ENCODE data around the gene GABPB1. TPM values are rescaled to one million over a fixed set of nuclear protein-coding genes. Genes with fewer than 3 reads are reported as not detected.
A peak's percentile ranks its signal among the peaks of the same experiment; 100 is the strongest.
"Not testable (repeated sequence)": the region's sequence is repeated elsewhere in the genome, so short reads cannot be mapped to it uniquely, and the experiment has no call there.

GABPB1 gene
- 22.9 TPM for polyA plus RNA-seq (2013, experiment 1 of 2)
- polyA plus RNA-seq (2013, experiment 2 of 2), result 23.4 TPM

GRCh38 chr15:50354838-50355618, at the start of gene GABPB1:
Gene GABPB1 (minus strand): TSS chr15:50355198. CDS start chr15:50309798, 45,400 bp downstream.
- Histone ChIP-seq H2BK15ac (ENCODE audit: low read length) (peak within 1 kb of the TSS; percentile 78), H3K23ac (ENCODE audit: low read depth, low read length, poor library complexity) (peak within 1 kb of the TSS; percentile 97), H3K14ac (ENCODE audit: low read length) (peak within 1 kb of the TSS; percentile 98), H3K9me3 (replicated peaks in 1 of 2; ENCODE audit: control insufficient read depth in 2 of 2, insufficient read depth in 1 of 2, low read depth in 1 of 2, low read length in 2 of 2) (peaks cover 0 to 6% of the 10 kb centered on the region in 2 donors), H3K79me1 (ENCODE audit: low read depth, low read length) (no peaks in the 10 kb centered on the region), H3K27ac (replicated peaks; ENCODE audit: low read length) (peak within 1 kb of the TSS; percentile 99), H3K9ac (ENCODE audit: low read depth, low read length, poor library complexity) (peak within 1 kb of the TSS; percentile 95), H2BK12ac (ENCODE audit: low read length) (no peak within 1 kb of the TSS), H3K4ac (ENCODE audit: low read length) (peak within 1 kb of the TSS; percentile 97), H3K18ac (ENCODE audit: low read length) (peak within 1 kb of the TSS; percentile 100), H3K27me3 (ENCODE audit: control insufficient read depth in 3 of 3, insufficient read depth in 3 of 3, low read depth in 1 of 3, low read length in 3 of 3) (no peaks in the 10 kb centered on the region), H3K4me2 (ENCODE audit: insufficient read depth, low read length, poor library complexity, severe bottlenecking) (peak within 1 kb of the TSS; percentile 66), H3K4me3 (ENCODE audit: low read length in 2 of 2) (peak within 1 kb of the TSS; percentile 91 to 100), H2BK120ac (ENCODE audit: low read depth, low read length) (peak within 1 kb of the TSS; percentile 76), H3K36me3 (replicated peaks in 1 of 2; ENCODE audit: control insufficient read depth in 2 of 2, insufficient read depth in 2 of 2, low read length in 2 of 2) (peaks cover 6 to 63% of the 10 kb centered on the region in 2 donors), H2BK5ac (ENCODE audit: low read length) (peak within 1 kb of the TSS; percentile 100), H3K4me1 (ENCODE audit: control insufficient read depth in 2 of 2, insufficient read depth in 1 of 2, low read depth in 1 of 2, low read length in 2 of 2) (peaks cover 4 to 7% of the 10 kb centered on the region in 2 donors), H4K8ac (ENCODE audit: low read depth, low read length) (peak within 1 kb of the TSS; percentile 76), H2AFZ (ENCODE audit: low read length) (peak within 1 kb of the TSS; percentile 86), H2AK5ac (ENCODE audit: low read depth, low read length) (peak within 1 kb of the TSS; percentile 88), H4K91ac (ENCODE audit: low read depth, low read length, poor library complexity) (peak within 1 kb of the TSS; percentile 89)
- no CpG with 5 or more reads among the region's 70 CpGs for WGBS, 2 donors (ENCODE audit: extremely low coverage in 2 of 2, insufficient read length in 2 of 2, insufficient replicate concordance in 1 of 2)
- peak; percentile 97 for DNase-seq (ENCODE audit: low spot score)

GRCh38 chr15:50391561-50391960, 36.6 kb upstream of the GABPB1 start:
- not testable (repeated sequence) for H4K8ac ChIP-seq (ENCODE audit: low read depth, low read length); DNase-seq (ENCODE audit: low spot score); H3K9ac ChIP-seq (ENCODE audit: low read depth, low read length, poor library complexity); H3K79me1 ChIP-seq (ENCODE audit: low read depth, low read length); H2BK120ac ChIP-seq (ENCODE audit: low read depth, low read length); H3K18ac ChIP-seq (ENCODE audit: low read length); H3K23ac ChIP-seq (ENCODE audit: low read depth, low read length, poor library complexity); H3K36me3 ChIP-seq (replicated peaks in 1 of 2; ENCODE audit: control insufficient read depth in 2 of 2, insufficient read depth in 2 of 2, low read length in 2 of 2); H2BK12ac ChIP-seq (ENCODE audit: low read length); H2AFZ ChIP-seq (ENCODE audit: low read length); H2AK5ac ChIP-seq (ENCODE audit: low read depth, low read length); H3K4me3 ChIP-seq (ENCODE audit: low read length in 2 of 2); H3K27ac ChIP-seq (replicated peaks; ENCODE audit: low read length); H4K91ac ChIP-seq (ENCODE audit: low read depth, low read length, poor library complexity); H3K4me1 ChIP-seq (ENCODE audit: control insufficient read depth in 2 of 2, insufficient read depth in 1 of 2, low read depth in 1 of 2, low read length in 2 of 2); H3K9me3 ChIP-seq (replicated peaks in 1 of 2; ENCODE audit: control insufficient read depth in 2 of 2, insufficient read depth in 1 of 2, low read depth in 1 of 2, low read length in 2 of 2); H3K4me2 ChIP-seq (ENCODE audit: insufficient read depth, low read length, poor library complexity, severe bottlenecking); H3K27me3 ChIP-seq (ENCODE audit: control insufficient read depth in 3 of 3, insufficient read depth in 3 of 3, low read depth in 1 of 3, low read length in 3 of 3); H2BK5ac ChIP-seq (ENCODE audit: low read length); H3K4ac ChIP-seq (ENCODE audit: low read length); H3K14ac ChIP-seq (ENCODE audit: low read length); H2BK15ac ChIP-seq (ENCODE audit: low read length)
- no CpG with 5 or more reads among the region's 4 CpGs for WGBS, 2 donors (ENCODE audit: extremely low coverage in 2 of 2, insufficient read length in 2 of 2, insufficient replicate concordance in 1 of 2)

DNA sequence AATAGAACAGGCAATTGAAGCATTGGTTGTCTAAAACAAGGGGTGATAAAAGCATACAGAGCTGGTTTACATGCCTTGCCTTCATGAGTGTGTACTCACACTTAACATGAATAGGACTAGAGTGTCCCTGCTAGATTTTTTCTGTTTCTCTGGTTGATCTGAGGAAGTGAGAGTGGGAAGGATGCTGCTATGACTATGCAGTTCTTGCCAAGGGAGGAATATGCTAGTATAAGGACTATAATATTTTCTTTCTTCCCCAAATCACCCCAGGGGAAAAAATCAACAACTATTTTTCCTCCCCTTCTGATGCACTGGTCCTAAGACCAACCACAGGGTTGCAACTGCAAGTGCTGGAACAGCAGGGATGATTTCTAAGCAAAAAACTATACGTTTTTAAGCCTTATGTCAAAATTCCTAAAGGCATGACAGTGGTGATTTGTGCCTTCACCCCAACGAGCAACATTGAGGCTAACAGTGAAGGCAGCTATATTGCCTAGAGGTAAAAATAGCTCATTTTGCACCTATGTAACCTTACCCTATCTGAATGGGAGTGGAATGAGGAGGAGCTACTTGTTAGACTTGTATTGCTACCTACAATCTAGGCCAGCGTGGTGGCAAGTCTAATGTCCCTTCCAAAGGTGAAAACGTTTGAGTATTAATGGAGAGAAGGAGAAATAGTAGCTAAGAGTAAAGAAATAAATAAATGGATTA, 35.7 kb upstream of the GABPB1 start:
- H2BK120ac ChIP-seq (ENCODE audit: low read depth, low read length), result no peak overlapping the region
- H2AFZ ChIP-seq (ENCODE audit: low read length), result no peak overlapping the region
- H3K18ac ChIP-seq (ENCODE audit: low read length), result no peak overlapping the region
- no peak overlapping the region for H2BK5ac ChIP-seq (ENCODE audit: low read length)
- H3K4me2 ChIP-seq (ENCODE audit: insufficient read depth, low read length, poor library complexity, severe bottlenecking), result no peak overlapping the region
- WGBS, 2 donors (ENCODE audit: extremely low coverage in 2 of 2, insufficient read length in 2 of 2, insufficient replicate concordance in 1 of 2), result no CpG with 5 or more reads among the region's 4 CpGs
- H3K27ac ChIP-seq (replicated peaks; ENCODE audit: low read length), result no peak overlapping the region
- no peak overlapping the region for H3K23ac ChIP-seq (ENCODE audit: low read depth, low read length, poor library complexity)
- H3K4ac ChIP-seq (ENCODE audit: low read length), result no peak overlapping the region
- no peak for DNase-seq (ENCODE audit: low spot score)
- H3K36me3 ChIP-seq (replicated peaks in 1 of 2; ENCODE audit: control insufficient read depth in 2 of 2, insufficient read depth in 2 of 2, low read length in 2 of 2), result no peaks in the 10 kb centered on the region
- H2BK12ac ChIP-seq (ENCODE audit: low read length), result no peak overlapping the region
- H4K91ac ChIP-seq (ENCODE audit: low read depth, low read length, poor library complexity), result no peak overlapping the region
- H3K79me1 ChIP-seq (ENCODE audit: low read depth, low read length), result no peaks in the 10 kb centered on the region
- no peak overlapping the region for H3K9ac ChIP-seq (ENCODE audit: low read depth, low read length, poor library complexity)
- no peak overlapping the region for H2AK5ac ChIP-seq (ENCODE audit: low read depth, low read length)
- no peak overlapping the region for H3K4me3 ChIP-seq (ENCODE audit: low read length in 2 of 2)
- no peak overlapping the region for H4K8ac ChIP-seq (ENCODE audit: low read depth, low read length)
- H3K4me1 ChIP-seq (ENCODE audit: control insufficient read depth in 2 of 2, insufficient read depth in 1 of 2, low read depth in 1 of 2, low read length in 2 of 2), result no peaks in the 10 kb centered on the region
- no peak overlapping the region for H3K14ac ChIP-seq (ENCODE audit: low read length)
- no peak overlapping the region for H2BK15ac ChIP-seq (ENCODE audit: low read length)
- H3K27me3 ChIP-seq (ENCODE audit: control insufficient read depth in 3 of 3, insufficient read depth in 3 of 3, low read depth in 1 of 3, low read length in 3 of 3), result no peaks in the 10 kb centered on the region
- no peaks in the 10 kb centered on the region for H3K9me3 ChIP-seq (replicated peaks in 1 of 2; ENCODE audit: control insufficient read depth in 2 of 2, insufficient read depth in 1 of 2, low read depth in 1 of 2, low read length in 2 of 2)

DNA sequence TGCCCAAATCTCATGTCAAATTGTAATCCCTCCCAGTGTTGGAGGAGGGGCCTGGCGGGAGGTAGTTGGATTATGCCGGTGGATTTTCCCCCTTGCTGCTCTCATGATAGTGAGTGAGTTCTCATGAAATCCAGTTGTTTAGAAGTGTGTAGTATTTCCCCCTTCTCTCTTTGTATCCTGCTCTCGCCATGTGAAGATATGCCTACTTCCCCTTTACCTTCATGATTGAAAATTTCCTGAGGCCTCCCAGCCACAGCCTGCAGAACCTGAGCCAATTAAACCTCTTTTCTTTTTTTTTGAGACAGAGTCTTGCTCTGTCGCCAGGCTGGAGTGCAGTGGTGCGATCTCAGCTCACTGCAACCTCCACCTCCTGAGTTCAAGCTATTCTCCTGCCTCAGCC, 27.4 kb upstream of the GABPB1 start:
- H2BK12ac ChIP-seq (ENCODE audit: low read length); H2BK120ac ChIP-seq (ENCODE audit: low read depth, low read length); H2BK5ac ChIP-seq (ENCODE audit: low read length); H4K91ac ChIP-seq (ENCODE audit: low read depth, low read length, poor library complexity); H3K4ac ChIP-seq (ENCODE audit: low read length); H3K23ac ChIP-seq (ENCODE audit: low read depth, low read length, poor library complexity); H3K14ac ChIP-seq (ENCODE audit: low read length); H3K79me1 ChIP-seq (ENCODE audit: low read depth, low read length); H3K27me3 ChIP-seq (ENCODE audit: control insufficient read depth in 3 of 3, insufficient read depth in 3 of 3, low read depth in 1 of 3, low read length in 3 of 3); H3K4me2 ChIP-seq (ENCODE audit: insufficient read depth, low read length, poor library complexity, severe bottlenecking); H3K27ac ChIP-seq (replicated peaks; ENCODE audit: low read length); H3K9me3 ChIP-seq (replicated peaks in 1 of 2; ENCODE audit: control insufficient read depth in 2 of 2, insufficient read depth in 1 of 2, low read depth in 1 of 2, low read length in 2 of 2); H2AFZ ChIP-seq (ENCODE audit: low read length); H3K36me3 ChIP-seq (replicated peaks in 1 of 2; ENCODE audit: control insufficient read depth in 2 of 2, insufficient read depth in 2 of 2, low read length in 2 of 2); DNase-seq (ENCODE audit: low spot score); H3K18ac ChIP-seq (ENCODE audit: low read length); H3K4me3 ChIP-seq (ENCODE audit: low read length in 2 of 2); H4K8ac ChIP-seq (ENCODE audit: low read depth, low read length); H3K9ac ChIP-seq (ENCODE audit: low read depth, low read length, poor library complexity); H3K4me1 ChIP-seq (ENCODE audit: control insufficient read depth in 2 of 2, insufficient read depth in 1 of 2, low read depth in 1 of 2, low read length in 2 of 2); H2BK15ac ChIP-seq (ENCODE audit: low read length); H2AK5ac ChIP-seq (ENCODE audit: low read depth, low read length): not testable (repeated sequence)
- WGBS, 2 donors (ENCODE audit: extremely low coverage in 2 of 2, insufficient read length in 2 of 2, insufficient replicate concordance in 1 of 2), result no CpG with 5 or more reads among the region's 5 CpGs

All from neuronal stem cell (in vitro differentiated cells).